Stimulated activated CD8-positive, alpha-beta memory T cell treated with anti-CD3 and anti-CD28 coated beads, Interleukin-2, amount 100 ng/mL, for 1 hour (primary cell): ENCODE results near the gene C10orf90.

Source experiments
- DNase-seq, 2 donors: peaks; one replicate each; pipeline ENCODE4 v3.0.0-alpha.2; 2020; ENCODE audit warnings: low read depth in 2 of 2

Gene C10orf90

GRCh38 chr10:126461289-126461940 is 209.1 kb downstream of the C10orf90 start:
- DNase-seq: no peak

- no peak for DNase-seq
These were observed 210.5 kb downstream of the C10orf90 start for GRCh38 chr10:126459878-126460481.

- no peak for DNase-seq
These were observed 211.3 kb downstream of the C10orf90 start for GRCh38 chr10:126459032-126459831.

GRCh38 chr10:126458466-126458865 is 212.0 kb downstream of the C10orf90 start:
- no peak for DNase-seq

GRCh38 chr10:126456632-126457031 is 213.9 kb downstream of the C10orf90 start:
- no peak for DNase-seq

- DNase-seq: no peak
These were observed 214.6 kb downstream of the C10orf90 start for GRCh38 chr10:126455766-126456405.

GRCh38 chr10:126455036-126455765 is 215.3 kb downstream of the C10orf90 start:
- DNase-seq: no peak

- no peak for DNase-seq
These were observed 216.3 kb downstream of the C10orf90 start for GRCh38 chr10:126454045-126454751.

GRCh38 chr10:126452245-126452644 is 218.2 kb downstream of the C10orf90 start:
- DNase-seq: no peak

GRCh38 chr10:126448091-126448490 is 222.4 kb downstream of the C10orf90 start:
- DNase-seq: no peak

GRCh38 chr10:126439942-126440341 is 230.6 kb downstream of the C10orf90 start:
- no peak for DNase-seq

- no peak for DNase-seq
These were observed 232.1 kb downstream of the C10orf90 start for GRCh38 chr10:126438407-126438783.

GRCh38 chr10:126437635-126438406 is 232.7 kb downstream of the C10orf90 start:
- no peak for DNase-seq

- DNase-seq: no peak
These were observed 236.3 kb downstream of the C10orf90 start for GRCh38 chr10:126434235-126434634.

GRCh38 chr10:126433351-126433750 is 237.1 kb downstream of the C10orf90 start:
- no peak for DNase-seq

- no peak for DNase-seq
These were observed 238.0 kb downstream of the C10orf90 start for GRCh38 chr10:126432507-126432906.

GRCh38 chr10:126431816-126432215 is 238.7 kb downstream of the C10orf90 start:
- no peak for DNase-seq

GRCh38 chr10:126430512-126430911 is 240.0 kb downstream of the C10orf90 start:
- no peak for DNase-seq

GRCh38 chr10:126429275-126429674 is 241.2 kb downstream of the C10orf90 start:
- DNase-seq: no peak

GRCh38 chr10:126425489-126426065 is 244.9 kb downstream of the C10orf90 start:
- DNase-seq: no peak
